Measurements from ENCODE around the gene RETREG2. TPM values are rescaled to one million over a fixed set of nuclear protein-coding genes. Genes with fewer than 3 reads are reported as not detected.

RETREG2 gene
- total RNA-seq, 1 experiment from 2014 or later: 106 TPM

DNA sequence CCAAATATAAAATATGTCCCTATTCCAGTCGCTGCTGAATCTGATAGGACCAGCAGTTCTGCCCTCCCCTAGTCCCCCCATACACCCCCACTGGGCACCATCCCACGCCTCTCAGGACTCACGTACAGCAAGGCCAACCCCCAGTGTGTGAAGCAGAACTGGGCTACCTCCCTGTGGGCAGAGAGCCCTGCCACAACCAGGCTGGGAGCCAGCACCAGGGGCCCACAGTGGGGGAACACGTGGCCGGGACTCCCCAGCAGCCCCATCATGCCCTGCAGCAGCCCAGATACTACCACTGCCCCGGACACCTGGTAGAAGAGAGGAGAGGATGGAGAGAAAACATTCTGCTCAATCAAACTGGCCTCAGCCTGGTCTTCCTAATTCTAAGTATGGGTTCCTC, 9.5 kb upstream of the RETREG2 start:
- ATAC-seq (no peak), DNase-seq (ENCODE audit: low read depth, low spot score) (no peak)
- intact Hi-C loops (cut with micrococcal nuclease; ENCODE audit: unreplicated experiment) (loop anchor here (10.0 kb wide), 1 partner anchor 46 kb away; the partner anchor contains the start of gene ABCB6), in situ Hi-C loops (cut with HindIII; ENCODE audit: low pct_unique_long_range_greater_than_20kb, low sequenced_read_pairs) (no loop called here)
- H3K27ac ChIP-seq (ENCODE audit: low read length): no peak overlapping the region
- no peaks in the 10 kb centered on the region for H3K27me3 ChIP-seq (ENCODE audit: control insufficient read depth, insufficient read depth, low read length)
- ChIA-PET CTCF (no interaction called here), POLR2A (no interaction called here)
- no peaks in the 10 kb centered on the region for H3K36me3 ChIP-seq (ENCODE audit: control insufficient read depth, insufficient read depth, low read length)
- BruUV-seq (replicated peaks): no TSS peak
- TF ChIP-seq POLR2AphosphoS5 (IDR thresholded peaks at IDR 0.05; ENCODE audit: low read depth, low read length): no peak
- TF ChIP-seq TCF7L2 (IDR thresholded peaks at IDR 0.05; ENCODE audit: low read depth, low read length): no peak
- TF ChIP-seq REST (IDR thresholded peaks at IDR 0.05; ENCODE audit: insufficient read depth in 1 of 2, low read depth in 2 of 2, low read length in 1 of 2): no peak
- TF ChIP-seq, protein P1, sequence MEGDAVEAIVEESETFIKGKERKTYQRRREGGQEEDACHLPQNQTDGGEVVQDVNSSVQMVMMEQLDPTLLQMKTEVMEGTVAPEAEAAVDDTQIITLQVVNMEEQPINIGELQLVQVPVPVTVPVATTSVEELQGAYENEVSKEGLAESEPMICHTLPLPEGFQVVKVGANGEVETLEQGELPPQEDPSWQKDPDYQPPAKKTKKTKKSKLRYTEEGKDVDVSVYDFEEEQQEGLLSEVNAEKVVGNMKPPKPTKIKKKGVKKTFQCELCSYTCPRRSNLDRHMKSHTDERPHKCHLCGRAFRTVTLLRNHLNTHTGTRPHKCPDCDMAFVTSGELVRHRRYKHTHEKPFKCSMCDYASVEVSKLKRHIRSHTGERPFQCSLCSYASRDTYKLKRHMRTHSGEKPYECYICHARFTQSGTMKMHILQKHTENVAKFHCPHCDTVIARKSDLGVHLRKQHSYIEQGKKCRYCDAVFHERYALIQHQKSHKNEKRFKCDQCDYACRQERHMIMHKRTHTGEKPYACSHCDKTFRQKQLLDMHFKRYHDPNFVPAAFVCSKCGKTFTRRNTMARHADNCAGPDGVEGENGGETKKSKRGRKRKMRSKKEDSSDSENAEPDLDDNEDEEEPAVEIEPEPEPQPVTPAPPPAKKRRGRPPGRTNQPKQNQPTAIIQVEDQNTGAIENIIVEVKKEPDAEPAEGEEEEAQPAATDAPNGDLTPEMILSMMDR (IDR thresholded peaks at IDR 0.05): no peak
- TF ChIP-seq SIN3A (IDR thresholded peaks at IDR 0.05; ENCODE audit: borderline replicate concordance, insufficient read depth, low read depth, low read length): no peak
- H3K4me1 ChIP-seq (ENCODE audit: control insufficient read depth, insufficient read depth, low read length): no peaks in the 10 kb centered on the region
- no peak overlapping the region for H3K4me3 ChIP-seq (ENCODE audit: low read depth in 2 of 2, low read length in 2 of 2)
- H3K9me3 ChIP-seq (ENCODE audit: control insufficient read depth, insufficient read depth, low read depth, low read length): no peaks in the 10 kb centered on the region

DNA sequence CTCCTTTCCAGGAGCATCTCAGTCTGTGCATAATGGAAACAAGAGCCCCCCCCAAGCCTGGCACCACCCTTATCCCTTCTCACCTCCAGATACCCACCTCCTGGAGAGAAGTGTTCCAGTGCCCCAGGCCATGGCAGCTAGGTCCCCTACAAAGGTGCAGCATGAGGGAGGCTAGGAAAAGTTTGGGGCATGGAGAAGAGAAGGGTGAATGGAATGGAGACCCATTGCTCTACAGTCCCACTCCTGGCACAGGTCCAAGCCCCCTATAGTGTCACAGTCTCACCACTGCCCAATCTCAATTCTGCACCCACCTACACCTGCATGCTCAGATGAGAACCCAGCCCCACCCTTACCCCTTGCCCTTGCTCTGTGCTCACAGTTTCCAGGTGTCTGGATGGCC, 9.1 kb upstream of the RETREG2 start:
- Histone ChIP-seq H3K27ac (ENCODE audit: low read length) (no peak overlapping the region), H3K9me3 (ENCODE audit: control insufficient read depth, insufficient read depth, low read depth, low read length) (no peaks in the 10 kb centered on the region), H3K27me3 (ENCODE audit: control insufficient read depth, insufficient read depth, low read length) (no peaks in the 10 kb centered on the region), H3K4me1 (ENCODE audit: control insufficient read depth, insufficient read depth, low read length) (no peaks in the 10 kb centered on the region), H3K36me3 (ENCODE audit: control insufficient read depth, insufficient read depth, low read length) (no peaks in the 10 kb centered on the region; the same call in 1 of the 2 replicates), H3K4me3 (ENCODE audit: low read depth in 2 of 2, low read length in 2 of 2) (no peak overlapping the region)
- intact Hi-C loops (cut with micrococcal nuclease; ENCODE audit: unreplicated experiment) (loop anchor here (10.0 kb wide), 1 partner anchor 46 kb away; the partner anchor contains the start of gene ABCB6), in situ Hi-C loops (cut with HindIII; ENCODE audit: low pct_unique_long_range_greater_than_20kb, low sequenced_read_pairs) (no loop called here)
- POLR2A ChIA-PET: no interaction called here
- ATAC-seq (no peak), DNase-seq (ENCODE audit: low read depth, low spot score) (no peak)
- no TSS peak for BruUV-seq (replicated peaks)
- no peak for TF ChIP-seq POLR2AphosphoS5 (IDR thresholded peaks at IDR 0.05; ENCODE audit: low read depth, low read length)
- TF ChIP-seq, protein P1 (IDR thresholded peaks at IDR 0.05): no peak
- no peak for TF ChIP-seq TCF7L2 (IDR thresholded peaks at IDR 0.05; ENCODE audit: low read depth, low read length)
- TF ChIP-seq REST (IDR thresholded peaks at IDR 0.05; ENCODE audit: insufficient read depth in 1 of 2, low read depth in 2 of 2, low read length in 1 of 2): no peak
- CTCF ChIA-PET: no interaction called here

Data from Panc1 (cell line).